OCI-LY1 (cell line): Measurements from ENCODE around the gene HOXC4.

Experiments
- H2AFZ ChIP-seq: fragments of 200-600 bp; sonication (generic), shearing (Covaris generic); 2 replicates; pipeline ENCODE4 v1.6.0; 2014; ENCODE audit warnings: antibody characterized with exemption, mild to moderate bottlenecking, low read length
- H3F3A ChIP-seq: fragments of 200-600 bp; sonication (generic), shearing (Covaris generic); 2 replicates; pipeline ENCODE4 v1.6.0; 2014; ENCODE audit warnings: mild to moderate bottlenecking, antibody characterized with exemption, low read length, moderate library complexity; ENCODE audit not compliant: insufficient read depth
- H3K27ac ChIP-seq: fragments of 200-600 bp; sonication (generic); 2 replicates; pipeline ENCODE4 v1.5.1; 2014; ENCODE audit warnings: low read length, mixed run types, mild to moderate bottlenecking, low read depth; ENCODE audit not compliant: poor library complexity, severe bottlenecking
- H3K27me3 ChIP-seq: fragments of 200-600 bp; sonication (generic); 2 replicates; pipeline ENCODE4 v1.6.0; 2014; ENCODE audit warnings: antibody characterized with exemption, mild to moderate bottlenecking, low read length, moderate library complexity; ENCODE audit not compliant: insufficient read depth
- H3K36me3 ChIP-seq: fragments of 200-600 bp; sonication (generic); 2 replicates; pipeline ENCODE4 v1.6.1; 2014; ENCODE audit warnings: mild to moderate bottlenecking, antibody characterized with exemption, low read length, moderate library complexity, mixed read lengths; ENCODE audit not compliant: insufficient read depth
- H3K4me1 ChIP-seq: fragments of 200-600 bp; sonication (generic); 2 replicates; pipeline ENCODE4 v1.5.1; 2014; ENCODE audit warnings: mild to moderate bottlenecking, low read length, moderate library complexity; ENCODE audit not compliant: insufficient read depth, severe bottlenecking
- H3K4me2 ChIP-seq: fragments of 200-600 bp; sonication (generic), shearing (Covaris generic); 2 replicates; pipeline ENCODE4 v1.6.1; 2014; ENCODE audit warnings: low read length
- H3K4me3 ChIP-seq: fragments of 200-600 bp; sonication (generic); 2 replicates; pipeline ENCODE4 v1.5.1; 2014; ENCODE audit warnings: low read length, low read depth, mild to moderate bottlenecking, mixed read lengths; ENCODE audit not compliant: poor library complexity, severe bottlenecking
- H3K79me2 ChIP-seq: fragments of 200-600 bp; shearing (Covaris generic); 2 replicates; pipeline ENCODE4 v1.6.1; 2016; ENCODE audit warnings: mixed run types, low read length, mixed read lengths; ENCODE audit not compliant: insufficient read depth
- H3K9ac ChIP-seq: fragments of 200-600 bp; sonication (generic), shearing (Covaris generic); 2 replicates; pipeline ENCODE4 v1.6.1; 2014; ENCODE audit warnings: mild to moderate bottlenecking, low read length, mixed read lengths
- H3K9me2 ChIP-seq: fragments of 200-600 bp; sonication (generic), shearing (Covaris generic); 2 replicates; pipeline ENCODE4 v1.6.1; 2014; ENCODE audit warnings: low read depth, mild to moderate bottlenecking, low read length, mixed read lengths
- H3K9me3 ChIP-seq: fragments of 200-600 bp; shearing (Covaris generic); 2 replicates; pipeline ENCODE4 v1.6.1; 2014; ENCODE audit warnings: low read length, mixed read lengths
- H4K20me1 ChIP-seq: fragments of 200-600 bp; sonication (generic), shearing (Covaris generic); 2 replicates; pipeline ENCODE4 v1.6.0; 2016; ENCODE audit warnings: mild to moderate bottlenecking, low read length; ENCODE audit not compliant: insufficient read depth
- EZH2 ChIP-seq: fragments of 200-600 bp; sonication (generic), shearing (Covaris generic); IDR thresholded peaks from 2 replicates; pipeline ENCODE4 v1.8.0; 2017; ENCODE audit warnings: borderline replicate concordance, mixed run types, mild to moderate bottlenecking, antibody characterized with exemption, low read length, moderate library complexity, mixed read lengths
- TF ChIP-seq, protein P1 (sequence below): fragments of 200-600 bp; sonication (generic), shearing (Covaris generic); IDR thresholded peaks from 2 replicates; pipeline ENCODE4 v1.5.1; 2017; ENCODE audit warnings: mild to moderate bottlenecking, antibody characterized with exemption, low read length, moderate library complexity, mixed read lengths

HOXC4 gene

DNA sequence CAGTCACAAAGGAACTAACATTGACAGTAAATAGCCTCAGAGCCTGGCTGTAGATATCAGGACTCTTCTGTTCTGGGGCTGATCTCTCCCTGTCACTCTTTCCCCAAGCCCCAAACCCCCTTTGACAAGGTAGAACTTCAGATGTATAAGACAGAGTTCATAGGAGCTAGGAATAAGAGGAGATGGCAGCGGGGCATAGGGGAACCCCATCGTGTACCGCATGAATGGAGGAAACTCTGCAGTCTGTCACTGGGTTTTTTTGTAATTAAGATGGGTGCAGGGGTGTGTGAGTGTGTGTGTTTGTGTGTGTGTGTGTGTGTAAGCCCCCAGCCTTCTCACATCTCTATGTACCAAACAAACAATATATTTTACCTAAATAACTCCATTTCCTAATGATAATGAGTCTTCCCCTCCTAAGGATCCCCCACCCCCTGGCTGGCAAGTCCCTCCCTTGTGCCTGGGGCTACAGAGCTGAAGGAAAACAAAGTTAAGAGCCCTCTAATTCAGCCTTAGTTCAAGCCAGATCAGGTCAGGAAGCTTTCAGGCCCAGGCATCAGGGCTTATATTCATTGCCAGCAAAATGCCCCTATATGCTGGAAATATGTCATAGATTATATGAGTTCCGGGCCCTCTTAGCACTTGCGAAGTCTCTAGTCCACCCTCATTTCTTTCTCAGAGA is 9.1 kb upstream of the HOXC4 start:
- no peak overlapping the region for H2AFZ ChIP-seq
- H3K9me2 ChIP-seq, result no peaks in the 10 kb centered on the region
- H3F3A ChIP-seq, result no peaks in the 10 kb centered on the region
- H3K4me2 ChIP-seq, result no peak overlapping the region
- no peaks in the 10 kb centered on the region for H3K9me3 ChIP-seq
- no peaks in the 10 kb centered on the region for H3K79me2 ChIP-seq
- no peaks in the 10 kb centered on the region; the same call in 1 of the 2 replicates for H3K27me3 ChIP-seq
- H4K20me1 ChIP-seq, result no peaks in the 10 kb centered on the region
- H3K4me3 ChIP-seq, result no peak overlapping the region
- H3K36me3 ChIP-seq, result no peaks in the 10 kb centered on the region
- TF ChIP-seq, protein P1, sequence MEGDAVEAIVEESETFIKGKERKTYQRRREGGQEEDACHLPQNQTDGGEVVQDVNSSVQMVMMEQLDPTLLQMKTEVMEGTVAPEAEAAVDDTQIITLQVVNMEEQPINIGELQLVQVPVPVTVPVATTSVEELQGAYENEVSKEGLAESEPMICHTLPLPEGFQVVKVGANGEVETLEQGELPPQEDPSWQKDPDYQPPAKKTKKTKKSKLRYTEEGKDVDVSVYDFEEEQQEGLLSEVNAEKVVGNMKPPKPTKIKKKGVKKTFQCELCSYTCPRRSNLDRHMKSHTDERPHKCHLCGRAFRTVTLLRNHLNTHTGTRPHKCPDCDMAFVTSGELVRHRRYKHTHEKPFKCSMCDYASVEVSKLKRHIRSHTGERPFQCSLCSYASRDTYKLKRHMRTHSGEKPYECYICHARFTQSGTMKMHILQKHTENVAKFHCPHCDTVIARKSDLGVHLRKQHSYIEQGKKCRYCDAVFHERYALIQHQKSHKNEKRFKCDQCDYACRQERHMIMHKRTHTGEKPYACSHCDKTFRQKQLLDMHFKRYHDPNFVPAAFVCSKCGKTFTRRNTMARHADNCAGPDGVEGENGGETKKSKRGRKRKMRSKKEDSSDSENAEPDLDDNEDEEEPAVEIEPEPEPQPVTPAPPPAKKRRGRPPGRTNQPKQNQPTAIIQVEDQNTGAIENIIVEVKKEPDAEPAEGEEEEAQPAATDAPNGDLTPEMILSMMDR, result no peak
- H3K9ac ChIP-seq, result no peak overlapping the region
- H3K4me1 ChIP-seq, result peaks cover 7% of the 10 kb centered on the region
- no peak overlapping the region for H3K27ac ChIP-seq

DNA sequence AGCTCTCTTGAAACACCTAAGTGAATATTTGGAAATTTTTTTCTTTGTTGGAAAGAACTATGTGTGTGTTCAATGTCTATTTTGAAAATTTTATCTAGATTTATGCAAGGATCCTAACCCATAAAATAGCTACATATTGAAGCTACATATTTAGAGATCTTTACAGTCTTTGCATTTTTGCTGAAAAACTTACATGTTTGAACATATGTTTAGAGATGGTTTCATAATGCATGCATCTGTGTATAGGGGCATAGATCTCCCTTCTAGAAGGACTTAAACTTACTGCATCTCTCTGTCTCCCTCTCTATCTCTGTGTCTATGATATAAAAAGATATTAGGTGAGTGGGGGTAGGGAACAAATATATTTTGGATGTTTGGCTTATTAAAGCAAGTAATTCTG is 8.2 kb upstream of the HOXC4 start:
- no peaks in the 10 kb centered on the region for H3K79me2 ChIP-seq
- no peak overlapping the region for H3K27ac ChIP-seq
- H4K20me1 ChIP-seq, result no peaks in the 10 kb centered on the region
- H3K4me1 ChIP-seq, result no peaks in the 10 kb centered on the region
- TF ChIP-seq EZH2, result no peak
- TF ChIP-seq, protein P1, result no peak
- H3K36me3 ChIP-seq, result no peaks in the 10 kb centered on the region
- H3K9me3 ChIP-seq, result no peaks in the 10 kb centered on the region
- no peak overlapping the region for H2AFZ ChIP-seq
- no peaks in the 10 kb centered on the region for H3F3A ChIP-seq
- H3K4me2 ChIP-seq, result no peak overlapping the region
- H3K9me2 ChIP-seq, result no peaks in the 10 kb centered on the region
- H3K4me3 ChIP-seq, result no peak overlapping the region
- H3K27me3 ChIP-seq, result no peaks in the 10 kb centered on the region; the same call in 1 of the 2 replicates
- H3K9ac ChIP-seq, result no peak overlapping the region

DNA sequence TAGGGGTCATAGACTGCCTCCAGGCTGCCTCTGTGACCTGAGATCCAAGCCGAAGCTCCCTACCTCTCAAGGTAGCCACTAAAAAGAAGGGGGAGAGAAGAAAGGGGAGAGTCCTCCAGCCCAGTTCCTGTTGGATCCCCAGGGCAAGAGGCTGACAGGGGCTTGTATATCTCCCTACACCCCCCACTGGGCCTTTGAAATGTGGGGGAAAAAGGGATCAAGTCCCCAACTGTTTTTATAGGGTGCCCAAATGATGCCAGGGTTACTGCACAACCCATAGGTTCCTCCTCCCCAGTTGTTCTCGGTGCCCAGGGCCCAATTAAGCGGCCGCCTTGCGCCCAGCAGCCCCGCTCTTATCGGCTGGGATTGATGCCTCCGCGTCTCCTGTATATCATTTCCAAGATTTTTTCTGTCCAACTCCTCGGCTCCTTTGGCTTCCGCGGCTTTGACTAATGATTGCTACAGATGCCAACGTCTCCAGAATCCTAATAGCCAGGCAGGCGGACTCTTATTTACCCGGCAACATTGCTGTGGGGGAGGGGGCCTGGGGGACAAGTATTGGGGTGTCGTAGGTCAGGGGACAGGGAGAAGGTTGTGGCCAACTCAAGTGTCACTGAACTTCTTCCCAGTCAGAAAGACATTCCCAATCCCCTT is 7.6 kb upstream of the HOXC4 start:
- Histone ChIP-seq H4K20me1 (no peaks in the 10 kb centered on the region), H3K27ac (no peak overlapping the region), H3K36me3 (no peaks in the 10 kb centered on the region), H3K9ac (no peak overlapping the region), H3K27me3 (no peaks in the 10 kb centered on the region; the same call in 1 of the 2 replicates), H3K9me3 (no peaks in the 10 kb centered on the region), H3K79me2 (no peaks in the 10 kb centered on the region), H3K4me1 (no peaks in the 10 kb centered on the region), H3F3A (no peaks in the 10 kb centered on the region), H3K4me3 (no peak overlapping the region), H3K9me2 (no peaks in the 10 kb centered on the region), H3K4me2 (no peak overlapping the region), H2AFZ (no peak overlapping the region)
- TF ChIP-seq, protein P1, result no peak
- TF ChIP-seq EZH2, result no peak
